GM12878 (cell line): ENCODE data around the gene TMEM217. TPM values are rescaled to one million over a fixed set of nuclear protein-coding genes. Genes with fewer than 3 reads are reported as not detected.

Experiments
- ATAC-seq: fragments of 200-7000 bp; cut with Tn5 transposase; 3 replicates; pipeline ENCODE4 v1.9.1; 2020; ENCODE audit warnings: mild to moderate bottlenecking, moderate library complexity
- BruUV-seq: library from RNA; stranded (reverse); fragments of 400-500 nt; replicated peaks from 2 replicates; lab custom pipeline; 2021; lab: Mats Ljungman, UMichigan
- CTCF ChIA-PET: fragments of 300-600 bp; sonication (Branson Sonifier 250); formaldehyde crosslinking; extraction: SDS; loops from one replicate; lab custom pipeline; 2021; ENCODE audit warnings: inconsistent platforms; lab: Yijun Ruan, JAX
- POLR2A ChIA-PET: fragments of 350-600 bp; formaldehyde crosslinking; extraction: SDS; loops from one replicate; lab custom pipeline; 2021; ENCODE audit warnings: inconsistent platforms; lab: Charles Lee
- RAD21 ChIA-PET: fragments of 300-600 bp; sonication (Branson Sonifier 250); formaldehyde crosslinking; loops from one replicate; lab custom pipeline; 2023; ENCODE audit warnings: antibody characterized with exemption; ENCODE audit not compliant: unreplicated experiment; lab: Charles Lee
- SMC1A ChIA-PET: fragments of 300-600 bp; sonication (Branson Sonifier 250); formaldehyde crosslinking; loops from one replicate; lab custom pipeline; 2023; ENCODE audit not compliant: unreplicated experiment, uncharacterized antibody; lab: Charles Lee
- DNase-seq: peaks from one replicate; pipeline ENCODE4 v3.0.0-alpha.2; 2011; ENCODE audit warnings: low read depth, low spot score
- FAIRE-seq: peaks from 3 replicates; lab custom pipeline; 2011; peaks lifted over from hg19 to GRCh38; lab: Jason Lieb, UNC
- H2AFZ ChIP-seq: 2 replicates; pipeline ENCODE4 v1.6.0; 2011; ENCODE audit warnings: low read depth, low read length, control low read depth; ENCODE audit not compliant: control insufficient read depth
- H3K27ac ChIP-seq: 2 replicates; pipeline ENCODE4 v1.5.1; 2011; ENCODE audit warnings: control low read depth; ENCODE audit not compliant: control insufficient read depth, insufficient read depth
- H3K27me3 ChIP-seq, 2 experiments: replicated peaks in 1 of 2; 2 replicates each; pipeline versions ENCODE4 v1.6.0 to v1.6.1; 2011; ENCODE audit warnings: low read length in 1 of 2; ENCODE audit not compliant: control insufficient read depth in 2 of 2, insufficient read depth in 2 of 2
- H3K36me3 ChIP-seq, 2 experiments: 2 replicates each; pipeline ENCODE4 v1.5.1; 2011; ENCODE audit warnings: low read length in 1 of 2; ENCODE audit not compliant: control insufficient read depth in 2 of 2, insufficient read depth in 2 of 2
- H3K4me1 ChIP-seq: 2 replicates; pipeline ENCODE4 v1.6.1; 2011; ENCODE audit warnings: mild to moderate bottlenecking, low read length, moderate library complexity, mixed read lengths; ENCODE audit not compliant: control insufficient read depth, insufficient read depth
- H3K4me2 ChIP-seq: 2 replicates; pipeline ENCODE4 v1.6.0; 2011; ENCODE audit warnings: control low read depth; ENCODE audit not compliant: control insufficient read depth, insufficient read depth
- H3K4me3 ChIP-seq: fragments of 200-600 bp; sonication (generic); 2 replicates; pipeline ENCODE4 v1.5.1; 2016
- H3K79me2 ChIP-seq: 2 replicates; pipeline ENCODE4 v1.6.0; 2011; ENCODE audit warnings: low read length; ENCODE audit not compliant: control insufficient read depth, insufficient read depth
- H3K9ac ChIP-seq: 2 replicates; pipeline ENCODE4 v1.8.0; 2011; ENCODE audit warnings: low read length, control low read depth, mixed read lengths; ENCODE audit not compliant: control insufficient read depth, insufficient read depth
- H3K9me3 ChIP-seq: replicated peaks from 3 replicates; pipeline ENCODE4 v1.5.1; 2011; ENCODE audit warnings: mild to moderate bottlenecking, low read length; ENCODE audit not compliant: control insufficient read depth, insufficient read depth
- H4K20me1 ChIP-seq: 2 replicates; pipeline ENCODE4 v1.6.0; 2011; ENCODE audit not compliant: control insufficient read depth, insufficient read depth
- BHLHE40 ChIP-seq, 2 experiments: fragments of 450-650 bp in 1 of 2; IDR thresholded peaks; 2 replicates each; pipeline ENCODE4 v1.6.1; 2011 to 2017; ENCODE audit warnings: low read depth in 2 of 2, borderline replicate concordance in 1 of 2, improper control_type of control experiment in 1 of 2, low read length in 1 of 2, mild to moderate bottlenecking in 1 of 2
- IKZF2 ChIP-seq, 2 experiments: fragments of 450-650 bp; IDR thresholded peaks; 2 replicates each; pipeline ENCODE4 v1.6.1; 2017; ENCODE audit warnings: mild to moderate bottlenecking in 2 of 2, moderate library complexity in 2 of 2
- NFIC ChIP-seq: IDR thresholded peaks from 2 replicates; pipeline ENCODE4 v1.6.1; 2012; ENCODE audit warnings: low read depth, mild to moderate bottlenecking, inconsistent platforms, low read length, moderate library complexity
- NKRF ChIP-seq: fragments of 450-650 bp; conservative IDR thresholded peaks from 2 replicates; pipeline ENCODE4 v1.6.1; 2017; ENCODE audit warnings: mild to moderate bottlenecking, moderate library complexity
- POU2F2 ChIP-seq: IDR thresholded peaks from 3 replicates; pipeline ENCODE4 v1.6.1; 2011; ENCODE audit warnings: low read depth, mild to moderate bottlenecking, low read length, borderline replicate concordance
- YY1 ChIP-seq: IDR thresholded peaks from 2 replicates; pipeline ENCODE4 v1.6.1; 2011; ENCODE audit warnings: low read depth, mild to moderate bottlenecking, low read length
- WGBS: methylation state at CpG from one replicate; pipeline ENCODE4 v1.1.6; 2016; ENCODE audit warnings: low lambda C conversion rate; ENCODE audit not compliant: insufficient replicate concordance, insufficient coverage; ENCODE audit errors: missing lambda C conversion rate; 5-methylcytosine and 5-hydroxymethylcytosine counted together
- in situ Hi-C: fragments of 300-500 bp; cut with MboI; formaldehyde crosslinking; loops from 9 replicates; pipeline ENCODE4 v1.14.3; 2018; ENCODE audit warnings: mixed read lengths
- intact Hi-C: fragments of 100-400 bp; cut with micrococcal nuclease; formaldehyde crosslinking; loops from one replicate; pipeline ENCODE4 v1.14.2; 2022; ENCODE audit not compliant: unreplicated experiment
- polyA plus RNA-seq, 11 experiments: library from polyadenylated mRNA; depleted of rRNA in 4 of 11; unstranded in 6 of 11; stranded (reverse) in 5 of 11; fragments of >200 nt; fragmentation: Nextera tagmentation in 4 of 11; fragmentation: Illumina TruSeq in 1 of 11; extraction: Ambion mirVana in 4 of 11; extraction: Trizol in 1 of 11; gene quantifications; 1 replicate in 1 of 11; 2 replicates in 10 of 11; pipeline versions ENCODE4 v1.2.1 to v1.2.3, GENCODE V29; 2011 to 2016; ENCODE audit warnings: inconsistent platforms in 2 of 11, missing spikeins in 2 of 11, low read depth in 1 of 11
- total RNA-seq, 4 experiments: library from RNA; depleted of rRNA in 3 of 4; stranded (reverse); fragments of >200 nt in 3 of 4; fragmentation: Illumina TruSeq in 1 of 4; extraction: Trizol in 1 of 4; gene quantifications; 2 replicates each; pipeline versions ENCODE4 v1.2.1 to v1.2.3, GENCODE V29; 2013 to 2021

TMEM217 gene
- total and polyA plus RNA-seq, 10 of the 15 experiments (the other 5 are each of a cell fraction or from before 2014, with no cell fraction given) = 1.3 to 4.5 (median 2.3) TPM

GRCh38 chr6:37225350-37226169 is 32.4 kb downstream of the TMEM217 start:
- SMC1A ChIA-PET = interaction anchor here (0.9 to 1.5 kb wide), 3 partner anchors 34 to 208 kb away, joined by 3 read pairs; no protein-coding TSS in a partner anchor
- DNase-seq = no peak
- Histone ChIP-seq H3K4me3 (no peak overlapping the region), H3K36me3 (no peaks in the 10 kb centered on the region), H3K9me3 (no peaks in the 10 kb centered on the region), H4K20me1 (no peaks in the 10 kb centered on the region), H3K27ac (no peak overlapping the region), H3K4me2 (no peak overlapping the region), H3K27me3 (no peaks in the 10 kb centered on the region), H3K9ac (no peak overlapping the region), H2AFZ (no peak overlapping the region), H3K79me2 (no peaks in the 10 kb centered on the region), H3K4me1 (peaks cover 11% of the 10 kb centered on the region)
- CTCF ChIA-PET = interaction anchor here (1.0 to 7.3 kb wide), 3 partner anchors 14 to 175 kb away, joined by 3 to 36 read pairs (median 4); no protein-coding TSS in a partner anchor
- in situ Hi-C loops (no loop called here), intact Hi-C loops (no loop called here)
- BruUV-seq = no TSS peak
- 32% methylated on average over 5 of the region's 5 CpGs for WGBS
- no peak for FAIRE-seq
- POLR2A ChIA-PET = no interaction called here
- TF ChIP-seq NKRF (no peak), IKZF2 (IDR thresholded peaks at IDR 0.05) (no peak), YY1 (no peak), BHLHE40 (IDR thresholded peaks at IDR 0.05; ENCODE audit: borderline replicate concordance in 1 of 2, low read depth in 2 of 2, low read length in 1 of 2) (no peak), NFIC (no peak), POU2F2 (no peak)
- RAD21 ChIA-PET = interaction anchor here (0.6 to 0.8 kb wide), 2 partner anchors 12 to 81 kb away, joined by 4 to 5 read pairs; no protein-coding TSS in a partner anchor
- no peak for ATAC-seq
